ENCODE measurements around the gene ARHGAP4.

Gene ARHGAP4

GRCh38 chrX:153925739-153926551, at the start of gene ARHGAP4:
Gene ARHGAP4 (minus strand): TSS chrX:153926264. CDS start chrX:153926202, 62 bp downstream.
- DNase-seq = peak; percentile 39 to 51

- DNase-seq = no peak
Measured at GRCh38 chrX:153974726-153975286, 48.7 kb upstream of the ARHGAP4 start.

GRCh38 chrX:153974003-153974725, 48.1 kb upstream of the ARHGAP4 start:
- DNase-seq = peak in 1 of 2 donors; percentile 30

- no peak for DNase-seq
Measured at GRCh38 chrX:153973127-153974002, 47.3 kb upstream of the ARHGAP4 start.

GRCh38 chrX:153972368-153973126, 46.5 kb upstream of the ARHGAP4 start, which contains the start of gene TMEM187:
Gene TMEM187 (plus strand): TSS chrX:153972754. CDS start chrX:153982063, 9,309 bp downstream.
- peak; percentile 91 to 92 for DNase-seq

- peak; percentile 93 to 95 for DNase-seq
Measured at GRCh38 chrX:153971450-153972367, 45.6 kb upstream of the ARHGAP4 start, which contains the start of gene HCFC1. Gene HCFC1 (minus strand): TSS chrX:153971818. CDS start chrX:153970840, 978 bp downstream.

- DNase-seq = peak; percentile 89 to 93
Measured at GRCh38 chrX:153971124-153971449, 45.0 kb upstream of the ARHGAP4 start.

GRCh38 chrX:153970357-153971123, 44.5 kb upstream of the ARHGAP4 start:
- DNase-seq = peak in 1 of 2 donors; percentile 33

- peak in 1 of 2 donors; percentile 43 for DNase-seq
Measured at GRCh38 chrX:153969904-153970356, 43.9 kb upstream of the ARHGAP4 start.

- no peak for DNase-seq
Measured at GRCh38 chrX:153969125-153969903, 43.2 kb upstream of the ARHGAP4 start.

GRCh38 chrX:153968754-153969124, 42.7 kb upstream of the ARHGAP4 start:
- peak; percentile 39 to 48 for DNase-seq

GRCh38 chrX:153968255-153968654, 42.2 kb upstream of the ARHGAP4 start:
- DNase-seq = no peak

GRCh38 chrX:153967536-153968224, 41.6 kb upstream of the ARHGAP4 start:
- peak in 1 of 2 donors; percentile 51 for DNase-seq

GRCh38 chrX:153966841-153967535, 40.9 kb upstream of the ARHGAP4 start:
- DNase-seq = peak in 1 of 2 donors; percentile 36

GRCh38 chrX:153966283-153966688, 40.2 kb upstream of the ARHGAP4 start:
- DNase-seq = no peak

- no peak for DNase-seq
Measured at GRCh38 chrX:153965406-153965805, 39.3 kb upstream of the ARHGAP4 start.

- no peak for DNase-seq
Measured at GRCh38 chrX:153964105-153964504, 38.0 kb upstream of the ARHGAP4 start.

GRCh38 chrX:153963546-153963945, 37.5 kb upstream of the ARHGAP4 start:
- DNase-seq = no peak

Measured in CD4-positive, alpha-beta T cell treated with Interleukin-1 beta for 1 hour (primary cell).